ENCODE results near the gene HOXA6. TPM values are rescaled to one million over a fixed set of nuclear protein-coding genes. Genes with fewer than 3 reads are reported as not detected.

HOXA6 gene
- total RNA-seq, 1 donor from 2014 or later: not detected

GRCh38 chr7:27162561-27163287, 15.2 kb upstream of the HOXA6 start:
- TF ChIP-seq EZH2 (IDR thresholded peaks at IDR 0.05): peak; percentile 34
- no peak for TF ChIP-seq CTCF (IDR thresholded peaks at IDR 0.05)
- peak; percentile 40 for TF ChIP-seq EZH2phosphoT487 (IDR thresholded peaks at IDR 0.05)
- Mint-ChIP-seq H3K9me3 (peaks cover 9% of the 10 kb centered on the region), H3K36me3 (peaks cover 2% of the 10 kb centered on the region), H3K4me1 (no peaks in the 10 kb centered on the region), H3K27ac (no peak overlapping the region), H3K4me3 (no peak overlapping the region), H3K27me3 (ENCODE audit: insufficient read depth, low read depth) (peaks cover 90% of the 10 kb centered on the region)
- Histone ChIP-seq H3K9ac (no peak overlapping the region), H4K20me1 (ENCODE audit: low read depth) (peaks cover 55% of the 10 kb centered on the region), H3K27me3 (peaks cover 100% of the 10 kb centered on the region), H2AFZ (replicated peaks) (no peak overlapping the region), H3K79me2 (ENCODE audit: low read depth) (no peaks in the 10 kb centered on the region), H3K4me1 (no peaks in the 10 kb centered on the region), H3K4me3 (no peak overlapping the region), H3K36me3 (no peaks in the 10 kb centered on the region), H3F3A (ENCODE audit: low read depth) (no peaks in the 10 kb centered on the region), H3K27ac (no peak overlapping the region), H3K4me2 (no peak overlapping the region), H3K9me3 (ENCODE audit: low read depth) (no peaks in the 10 kb centered on the region)
- DNase-seq (ENCODE audit: low spot score): no peak

- H4K20me1 ChIP-seq (ENCODE audit: low read depth): peaks cover 55% of the 10 kb centered on the region
- no peak overlapping the region for H3K4me3 ChIP-seq
- Mint-ChIP-seq H3K27ac (no peak overlapping the region), H3K4me3 (no peak overlapping the region), H3K9me3 (peaks cover 12% of the 10 kb centered on the region), H3K36me3 (peaks cover 2% of the 10 kb centered on the region), H3K4me1 (no peaks in the 10 kb centered on the region), H3K27me3 (ENCODE audit: insufficient read depth, low read depth) (peaks cover 90% of the 10 kb centered on the region)
- no peaks in the 10 kb centered on the region for H3K9me3 ChIP-seq (ENCODE audit: low read depth)
- H3K79me2 ChIP-seq (ENCODE audit: low read depth): no peaks in the 10 kb centered on the region
- H3K9ac ChIP-seq: no peak overlapping the region
- H3K27ac ChIP-seq: no peak overlapping the region
- no peak overlapping the region for H2AFZ ChIP-seq (replicated peaks)
- no peak overlapping the region for H3K4me2 ChIP-seq
- no peaks in the 10 kb centered on the region for H3K4me1 ChIP-seq
- no peaks in the 10 kb centered on the region for H3F3A ChIP-seq (ENCODE audit: low read depth)
- DNase-seq (ENCODE audit: low spot score): peak; percentile 50
- no peaks in the 10 kb centered on the region for H3K36me3 ChIP-seq
- TF ChIP-seq CTCF (IDR thresholded peaks at IDR 0.05) (no peak), EZH2phosphoT487 (IDR thresholded peaks at IDR 0.05) (no peak), EZH2 (IDR thresholded peaks at IDR 0.05) (no peak)
- peaks cover 100% of the 10 kb centered on the region for H3K27me3 ChIP-seq
Observed at GRCh38 chr7:27161721-27162560, 14.4 kb upstream of the HOXA6 start.

- no peaks in the 10 kb centered on the region for H3K79me2 ChIP-seq (ENCODE audit: low read depth)
- DNase-seq (ENCODE audit: low spot score): no peak
- H3F3A ChIP-seq (ENCODE audit: low read depth): no peaks in the 10 kb centered on the region
- no peaks in the 10 kb centered on the region for H3K9me3 ChIP-seq (ENCODE audit: low read depth)
- H3K27ac ChIP-seq: no peak overlapping the region
- peak overlapping the region; percentile 8 for H3K4me2 ChIP-seq
- H3K27me3 ChIP-seq: peaks cover 100% of the 10 kb centered on the region
- H3K4me1 ChIP-seq: no peaks in the 10 kb centered on the region
- H3K36me3 ChIP-seq: no peaks in the 10 kb centered on the region
- Mint-ChIP-seq H3K27ac (no peak overlapping the region), H3K9me3 (peaks cover 15% of the 10 kb centered on the region), H3K4me3 (peak overlapping the region; percentile 75), H3K4me1 (peaks cover 2% of the 10 kb centered on the region), H3K36me3 (peaks cover 2% of the 10 kb centered on the region), H3K27me3 (ENCODE audit: insufficient read depth, low read depth) (peaks cover 88% of the 10 kb centered on the region)
- TF ChIP-seq EZH2phosphoT487 (IDR thresholded peaks at IDR 0.05): peak; percentile 78
- no peak for TF ChIP-seq CTCF (IDR thresholded peaks at IDR 0.05)
- peak; percentile 91 for TF ChIP-seq EZH2 (IDR thresholded peaks at IDR 0.05)
- H3K9ac ChIP-seq: no peak overlapping the region
- H4K20me1 ChIP-seq (ENCODE audit: low read depth): peaks cover 55% of the 10 kb centered on the region
- peak overlapping the region; percentile 47 for H3K4me3 ChIP-seq
- H2AFZ ChIP-seq (replicated peaks): no peak overlapping the region
Observed at GRCh38 chr7:27161214-27161720, 13.7 kb upstream of the HOXA6 start.

Measured in neural progenitor cell (in vitro differentiated cells).